Measurements from ENCODE around the gene CRCP. TPM values are rescaled to one million over a fixed set of nuclear protein-coding genes. Genes with fewer than 3 reads are reported as not detected.
"Not testable (repeated sequence)": the region's sequence is repeated elsewhere in the genome, so short reads cannot be mapped to it uniquely, and the experiment has no call there.

CRCP gene
- total RNA-seq, 2 experiments from 2014 or later, result 29.4 to 31.4 TPM

GRCh38 chr7:66150471-66150870 lies 35.8 kb downstream of the CRCP start:
- H3K4me1 Mint-ChIP-seq, result peaks cover 28% of the 10 kb centered on the region
- H3K9me3 Mint-ChIP-seq, result no peaks in the 10 kb centered on the region
- no peak overlapping the region for H3K4me3 Mint-ChIP-seq
- H3K27ac Mint-ChIP-seq, result peak overlapping the region; percentile 72
- peaks cover 51% of the 10 kb centered on the region for H3K36me3 Mint-ChIP-seq (ENCODE audit: low read depth)
- ChIA-PET CTCF (no interaction called here), POLR2A (no interaction called here)
- H3K27me3 Mint-ChIP-seq, result no peaks in the 10 kb centered on the region
- DNase-seq, result no peak

- Mint-ChIP-seq H3K27ac (no peak overlapping the region), H3K4me1 (peaks cover 26% of the 10 kb centered on the region), H3K27me3 (no peaks in the 10 kb centered on the region), H3K9me3 (no peaks in the 10 kb centered on the region), H3K36me3 (ENCODE audit: low read depth) (peaks cover 52% of the 10 kb centered on the region), H3K4me3 (no peak overlapping the region)
- no peak for DNase-seq
- POLR2A ChIA-PET, result no interaction called here
- CTCF ChIA-PET, result interaction anchor here (1.3 kb wide), 1 partner anchor 37 kb away, joined by 6 read pairs; the partner anchor contains the start of gene CRCP
These were observed 37.9 kb downstream of the CRCP start for GRCh38 chr7:66152371-66153191.

- Mint-ChIP-seq H3K9me3 (no peaks in the 10 kb centered on the region), H3K36me3 (ENCODE audit: low read depth) (peaks cover 57% of the 10 kb centered on the region), H3K4me3 (no peak overlapping the region), H3K4me1 (peaks cover 22% of the 10 kb centered on the region), H3K27me3 (no peaks in the 10 kb centered on the region), H3K27ac (no peak overlapping the region)
- ChIA-PET POLR2A (no interaction called here), CTCF (interaction anchor here (1.3 kb wide), 1 partner anchor 38 kb away, joined by 6 read pairs; the partner anchor contains the start of gene CRCP)
- DNase-seq, result no peak
These were observed 39.0 kb downstream of the CRCP start for GRCh38 chr7:66153691-66154090.

DNA sequence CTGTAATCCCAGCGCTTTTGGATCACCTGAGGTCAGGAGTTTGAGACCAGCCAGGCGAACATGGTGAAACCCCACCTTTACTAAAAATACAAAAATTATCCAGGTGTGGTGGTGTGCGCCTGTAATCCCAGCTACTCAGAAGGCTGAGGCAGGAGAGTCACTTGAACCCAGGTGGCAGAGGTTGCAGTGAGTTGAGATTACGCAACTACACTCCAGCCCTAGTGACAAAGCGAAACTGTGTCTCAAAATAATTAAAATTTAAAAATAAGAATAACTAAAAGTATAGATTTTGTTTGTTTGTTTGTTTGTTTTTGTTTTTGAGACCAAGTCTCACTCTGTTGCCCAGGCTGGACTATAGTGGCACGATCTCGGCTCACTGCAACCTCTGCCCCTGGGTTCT lies 41.4 kb downstream of the CRCP start:
- H3K4me3 Mint-ChIP-seq, H3K27me3 Mint-ChIP-seq, H3K9me3 Mint-ChIP-seq, H3K4me1 Mint-ChIP-seq, CTCF ChIA-PET, H3K27ac Mint-ChIP-seq, DNase-seq: not testable (repeated sequence)
- H3K36me3 Mint-ChIP-seq (ENCODE audit: low read depth), result peaks cover 50% of the 10 kb centered on the region
- POLR2A ChIA-PET, result interaction anchor here (1.0 kb wide), 1 partner anchor 8 kb away, joined by 3 read pairs; no protein-coding TSS in a partner anchor

DNA sequence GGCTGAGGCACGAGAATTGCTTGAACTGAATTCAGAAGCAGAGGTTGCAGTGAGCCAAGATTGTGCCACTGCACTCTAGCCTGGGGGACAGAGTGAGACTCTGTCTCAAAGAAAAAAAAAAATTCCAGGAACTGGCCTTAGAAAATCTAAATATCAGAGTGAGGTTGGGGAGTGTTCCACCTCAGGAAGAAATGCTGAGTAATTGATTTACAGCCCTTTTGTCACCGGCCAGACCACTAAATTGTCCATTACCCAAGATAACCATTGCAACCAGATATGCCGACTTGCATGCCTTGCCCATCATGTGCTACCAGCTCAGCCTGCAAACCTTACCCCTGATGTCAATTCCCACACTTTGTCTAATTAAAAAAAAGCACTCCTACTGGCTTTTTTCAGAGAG lies 42.4 kb downstream of the CRCP start:
- Mint-ChIP-seq H3K4me3 (no peak overlapping the region), H3K27me3 (no peaks in the 10 kb centered on the region), H3K9me3 (no peaks in the 10 kb centered on the region), H3K36me3 (ENCODE audit: low read depth) (peaks cover 48% of the 10 kb centered on the region), H3K4me1 (no peaks in the 10 kb centered on the region), H3K27ac (no peak overlapping the region)
- DNase-seq, result no peak
- ChIA-PET CTCF (interaction anchor here (0.7 kb wide), 1 partner anchor 52 kb away, joined by 3 read pairs; no protein-coding TSS in a partner anchor), POLR2A (interaction anchor here (1.0 kb wide), 1 partner anchor 9 kb away, joined by 3 read pairs; no protein-coding TSS in a partner anchor)

DNA sequence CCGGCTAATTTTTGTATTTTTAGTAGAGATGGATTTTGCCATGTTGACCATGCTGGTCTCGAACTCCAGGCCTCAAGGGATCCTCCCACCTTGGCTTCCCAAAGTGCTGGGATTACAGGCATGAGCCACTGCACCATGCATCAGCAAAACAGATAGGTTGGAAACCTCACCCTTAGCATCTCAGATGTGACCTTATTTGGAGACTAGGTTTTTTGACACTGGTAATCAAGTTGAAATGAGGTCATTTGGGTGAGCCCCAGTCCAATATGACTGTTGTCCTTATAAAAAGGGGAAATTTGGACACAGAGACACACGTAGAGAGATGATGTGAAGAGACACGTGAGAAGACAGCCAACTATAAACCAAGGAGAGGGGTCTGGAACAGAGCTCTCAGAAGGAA lies 48.0 kb downstream of the CRCP start:
- Mint-ChIP-seq H3K9me3 (no peaks in the 10 kb centered on the region), H3K4me3 (no peak overlapping the region), H3K27ac (no peak overlapping the region), H3K36me3 (ENCODE audit: low read depth) (peaks cover 12% of the 10 kb centered on the region), H3K4me1 (no peaks in the 10 kb centered on the region), H3K27me3 (no peaks in the 10 kb centered on the region)
- POLR2A ChIA-PET, result no interaction called here
- CTCF ChIA-PET, result no interaction called here
- no peak for DNase-seq

DNA sequence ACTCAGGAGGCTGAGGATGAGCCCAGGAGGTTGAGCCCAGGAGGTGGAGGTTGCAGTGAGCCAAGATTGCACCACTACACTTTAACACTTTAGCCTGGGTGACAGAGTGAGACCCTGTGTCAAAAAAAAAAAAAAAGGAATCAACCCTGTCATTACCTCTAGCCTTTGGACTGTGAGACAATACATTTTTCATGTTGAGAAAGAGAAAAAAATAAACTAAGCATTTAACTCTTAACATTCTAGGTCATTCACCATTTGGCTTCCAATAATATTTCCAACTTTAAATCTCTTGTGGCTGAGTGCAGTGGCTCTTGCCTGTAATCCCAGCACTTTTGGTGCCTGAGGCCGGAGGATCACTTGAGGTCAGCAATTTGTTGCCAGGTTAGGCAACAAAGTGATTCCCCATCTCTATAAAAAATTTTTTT lies 48.6 kb downstream of the CRCP start:
- CTCF ChIA-PET, result no interaction called here
- POLR2A ChIA-PET, result no interaction called here

GRCh38 chr7:66164356-66164755 lies 49.7 kb downstream of the CRCP start:
- peaks cover 3% of the 10 kb centered on the region for H3K36me3 Mint-ChIP-seq (ENCODE audit: low read depth)
- H3K27me3 Mint-ChIP-seq, result no peaks in the 10 kb centered on the region
- H3K4me3 Mint-ChIP-seq, result no peak overlapping the region
- CTCF ChIA-PET, result no interaction called here
- no peak overlapping the region for H3K27ac Mint-ChIP-seq
- H3K4me1 Mint-ChIP-seq, result no peaks in the 10 kb centered on the region
- H3K9me3 Mint-ChIP-seq, result no peaks in the 10 kb centered on the region
- POLR2A ChIA-PET, result no interaction called here
- no peak for DNase-seq

More for the DNA sequence above, 48.6 kb downstream of the CRCP start:
- no peaks in the 10 kb centered on the region for H3K4me1 Mint-ChIP-seq
- DNase-seq, result no peak
- H3K4me3 Mint-ChIP-seq, result no peak overlapping the region
- peaks cover 7% of the 10 kb centered on the region for H3K36me3 Mint-ChIP-seq (ENCODE audit: low read depth)
- no peaks in the 10 kb centered on the region for H3K9me3 Mint-ChIP-seq
- H3K27me3 Mint-ChIP-seq, result no peaks in the 10 kb centered on the region
- H3K27ac Mint-ChIP-seq, result no peak overlapping the region

- ChIA-PET CTCF (no interaction called here), POLR2A (no interaction called here)
- DNase-seq, result no peak
- Mint-ChIP-seq H3K9me3 (no peaks in the 10 kb centered on the region), H3K36me3 (ENCODE audit: low read depth) (no peaks in the 10 kb centered on the region), H3K4me3 (no peak overlapping the region), H3K27me3 (no peaks in the 10 kb centered on the region), H3K4me1 (no peaks in the 10 kb centered on the region), H3K27ac (no peak overlapping the region)
These were observed 53.2 kb downstream of the CRCP start for GRCh38 chr7:66167773-66168387.

GRCh38 chr7:66169616-66170015 lies 55.0 kb downstream of the CRCP start:
- no peaks in the 10 kb centered on the region for H3K27me3 Mint-ChIP-seq
- H3K9me3 Mint-ChIP-seq, result no peaks in the 10 kb centered on the region
- POLR2A ChIA-PET, result no interaction called here
- H3K27ac Mint-ChIP-seq, result no peak overlapping the region
- DNase-seq, result no peak
- H3K36me3 Mint-ChIP-seq (ENCODE audit: low read depth), result no peaks in the 10 kb centered on the region
- CTCF ChIA-PET, result interaction anchor here (0.6 to 1.5 kb wide), 2 partner anchors 27 to 865 kb away, joined by 3 to 4 read pairs; no protein-coding TSS in a partner anchor
- no peaks in the 10 kb centered on the region for H3K4me1 Mint-ChIP-seq
- H3K4me3 Mint-ChIP-seq, result no peak overlapping the region

GRCh38 chr7:66170309-66171231 lies 55.9 kb downstream of the CRCP start:
- H3K36me3 Mint-ChIP-seq (ENCODE audit: low read depth), result no peaks in the 10 kb centered on the region
- POLR2A ChIA-PET, result no interaction called here
- CTCF ChIA-PET, result interaction anchor here (0.6 to 0.7 kb wide), 2 partner anchors 15 to 406 kb away, joined by 4 read pairs; no protein-coding TSS in a partner anchor
- DNase-seq, result no peak
- no peak overlapping the region for H3K4me3 Mint-ChIP-seq
- H3K27ac Mint-ChIP-seq, result no peak overlapping the region
- no peaks in the 10 kb centered on the region for H3K9me3 Mint-ChIP-seq
- H3K4me1 Mint-ChIP-seq, result no peaks in the 10 kb centered on the region
- no peaks in the 10 kb centered on the region for H3K27me3 Mint-ChIP-seq

- H3K27me3 Mint-ChIP-seq; CTCF ChIA-PET; DNase-seq; H3K36me3 Mint-ChIP-seq (ENCODE audit: low read depth); POLR2A ChIA-PET; H3K27ac Mint-ChIP-seq; H3K4me1 Mint-ChIP-seq; H3K9me3 Mint-ChIP-seq; H3K4me3 Mint-ChIP-seq: not testable (repeated sequence)
These were observed 58.1 kb downstream of the CRCP start for GRCh38 chr7:66172536-66173401.
